Measurements from ENCODE around the gene ATP6V0E1. TPM values are rescaled to one million over a fixed set of nuclear protein-coding genes. Genes with fewer than 3 reads are reported as not detected.
A peak's percentile ranks its signal among the peaks of the same experiment; 100 is the strongest.

The ATP6V0E1 gene
- total and polyA plus RNA-seq, 2 of the 4 experiments (the other 2 are of a cell fraction): 258 to 277 TPM

DNA sequence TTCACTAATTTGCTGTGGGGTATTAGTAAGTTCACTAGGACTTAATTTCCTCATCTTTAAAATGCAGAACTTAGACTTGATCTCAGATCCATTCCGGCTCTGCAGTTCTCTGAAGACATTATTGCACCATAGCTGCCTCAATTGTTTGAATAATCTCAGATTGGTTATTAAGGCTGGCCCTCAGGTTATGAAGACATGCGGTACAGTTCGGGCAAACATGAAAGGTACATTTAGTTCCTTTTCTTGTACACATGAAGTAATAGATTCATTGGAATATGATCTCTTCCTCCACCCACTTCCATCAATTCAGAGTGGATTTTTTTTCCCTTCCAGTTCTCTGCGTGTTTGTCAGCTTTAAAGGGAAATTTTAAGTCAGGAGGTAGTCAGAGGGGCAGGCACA, 28.0 kb downstream of the ATP6V0E1 start:
- H3K18ac ChIP-seq (ENCODE audit: low read depth, low read length): no peak overlapping the region
- H3K23ac ChIP-seq (ENCODE audit: low read depth, low read length): no peak overlapping the region
- H4K5ac ChIP-seq (ENCODE audit: low read depth, low read length): no peak overlapping the region
- H3K4ac ChIP-seq (ENCODE audit: low read depth, low read length): no peak overlapping the region
- no peak overlapping the region for H2AFZ ChIP-seq (replicated peaks; ENCODE audit: low read length, poor library complexity)
- DNase-seq: no peak
- WGBS, 2 experiments (ENCODE audit: extremely low coverage in 2 of 2, insufficient read length in 1 of 2): no CpG with 5 or more reads among the region's 4 CpGs
- H3K4me2 ChIP-seq (ENCODE audit: low read depth, low read length): no peak overlapping the region
- H3K4me3 ChIP-seq (ENCODE audit: insufficient read depth, low read depth, low read length): no peak overlapping the region
- H2BK5ac ChIP-seq (ENCODE audit: low read depth, low read length, poor library complexity, severe bottlenecking): no peak overlapping the region
- peaks cover 23% of the 10 kb centered on the region for H3K9me1 ChIP-seq (ENCODE audit: insufficient read depth, low read length)
- no peak overlapping the region for H4K91ac ChIP-seq (ENCODE audit: insufficient read depth, low read depth, low read length)
- H3K56ac ChIP-seq (ENCODE audit: extremely low read depth, insufficient read depth, low read length): no peak overlapping the region
- TF ChIP-seq NFE2L2 (IDR thresholded peaks at IDR 0.05; ENCODE audit: low read depth, low read length) (no peak), CEBPB (IDR thresholded peaks at IDR 0.05; ENCODE audit: low read depth, low read length) (0 out of 2 replicates have a peak, but pooled peaks have one; percentile 1)
- no peak overlapping the region for H3K14ac ChIP-seq (replicated peaks; ENCODE audit: low read depth, low read length)
- H3K9me3 ChIP-seq (ENCODE audit: control insufficient read depth, insufficient read depth, low read length): no peaks in the 10 kb centered on the region
- H3K27me3 ChIP-seq (ENCODE audit: control insufficient read depth, insufficient read depth, low read length): no peaks in the 10 kb centered on the region
- H2AK5ac ChIP-seq (ENCODE audit: low read depth, low read length): no peak overlapping the region
- CTCF ChIA-PET: interaction anchor here (0.6 kb wide), 2 partner anchors 18 to 280 kb away, joined by 3 to 4 read pairs; no protein-coding TSS in a partner anchor
- H3K27ac ChIP-seq (ENCODE audit: insufficient read depth, low read length): no peak overlapping the region
- no peak overlapping the region for H3K9ac ChIP-seq (ENCODE audit: low read depth, low read length)
- intact Hi-C loops (cut with micrococcal nuclease) (no loop called here), dilution Hi-C loops (cut with HindIII; ENCODE audit: low sequenced_read_pairs, unreplicated experiment) (no loop called here), in situ Hi-C loops (cut with MboI; ENCODE audit: low sequenced_read_pairs) (no loop called here)
- no peak overlapping the region for H2BK120ac ChIP-seq (ENCODE audit: low read depth, low read length)
- H4K8ac ChIP-seq (ENCODE audit: low read depth in 2 of 2, low read length in 2 of 2): no peak overlapping the region
- H3K36me3 ChIP-seq (ENCODE audit: control insufficient read depth, insufficient read depth, low read length): peaks cover 1% of the 10 kb centered on the region; the same call in 1 of the 2 replicates
- H2BK20ac ChIP-seq (ENCODE audit: low read depth, low read length): no peak overlapping the region
- H3K79me1 ChIP-seq (ENCODE audit: low read depth in 1 of 2, low read length in 2 of 2): peaks cover 47 to 83% of the 10 kb centered on the region in 2 experiments
- no peak for ATAC-seq (ENCODE audit: low read depth)
- H4K20me1 ChIP-seq (ENCODE audit: insufficient read depth, low read length): peaks cover 55% of the 10 kb centered on the region
- POLR2A ChIA-PET (ENCODE audit: unreplicated experiment): interaction anchor here (0.6 kb wide), 1 partner anchor 60 kb away, joined by 3 read pairs; no protein-coding TSS in a partner anchor
- H2BK15ac ChIP-seq (ENCODE audit: low read depth, low read length): no peak overlapping the region
- no TSS peak for BruUV-seq (replicated peaks)
- H3K4me1 ChIP-seq (ENCODE audit: control insufficient read depth, insufficient read depth, low read length): peaks cover 21% of the 10 kb centered on the region
- no peak overlapping the region for H2AK9ac ChIP-seq (replicated peaks; ENCODE audit: low read depth, low read length, poor library complexity)
